ENCODE measurements around the gene PANK2. TPM values are rescaled to one million over a fixed set of nuclear protein-coding genes. Genes with fewer than 3 reads are reported as not detected.

PANK2 gene
- total RNA-seq, 1 donor from 2014 or later, result 65.4 TPM

GRCh38 chr20:3922983-3923339 is 33.8 kb downstream of the PANK2 start:
- Mint-ChIP-seq H3K4me3 (peak overlapping the region; percentile 18), H3K27me3 (ENCODE audit: low read depth) (no peaks in the 10 kb centered on the region), H3K27ac (ENCODE audit: unreplicated experiment) (no peak overlapping the region), H3K9me3 (no peaks in the 10 kb centered on the region), H3K36me3 (ENCODE audit: low read depth) (peaks cover 18% of the 10 kb centered on the region), H3K4me1 (peaks cover 24% of the 10 kb centered on the region)
- TF ChIP-seq CTCF (conservative IDR thresholded peaks at IDR 0.05), result no peak
- no peak for DNase-seq (ENCODE audit: low read depth, low spot score)

GRCh38 chr20:3923818-3924217 is 34.6 kb downstream of the PANK2 start:
- Mint-ChIP-seq H3K4me1 (peaks cover 28% of the 10 kb centered on the region), H3K27ac (ENCODE audit: unreplicated experiment) (no peak overlapping the region), H3K4me3 (no peak overlapping the region), H3K9me3 (no peaks in the 10 kb centered on the region), H3K36me3 (ENCODE audit: low read depth) (peaks cover 14% of the 10 kb centered on the region), H3K27me3 (ENCODE audit: low read depth) (peaks cover 3% of the 10 kb centered on the region)
- TF ChIP-seq CTCF (conservative IDR thresholded peaks at IDR 0.05), result no peak
- no peak for DNase-seq (ENCODE audit: low read depth, low spot score)

- no peak for DNase-seq (ENCODE audit: low read depth, low spot score)
- TF ChIP-seq CTCF (conservative IDR thresholded peaks at IDR 0.05), result no peak
- no peak overlapping the region for H3K27ac Mint-ChIP-seq (ENCODE audit: unreplicated experiment)
- H3K4me3 Mint-ChIP-seq, result peak overlapping the region; percentile 34
- H3K9me3 Mint-ChIP-seq, result no peaks in the 10 kb centered on the region
- H3K36me3 Mint-ChIP-seq (ENCODE audit: low read depth), result peaks cover 14% of the 10 kb centered on the region
- peaks cover 3% of the 10 kb centered on the region for H3K27me3 Mint-ChIP-seq (ENCODE audit: low read depth)
- peaks cover 28% of the 10 kb centered on the region for H3K4me1 Mint-ChIP-seq
These were observed 35.3 kb downstream of the PANK2 start for GRCh38 chr20:3924304-3925112.

GRCh38 chr20:3925113-3925695 is 36.0 kb downstream of the PANK2 start:
- peak overlapping the region; percentile 82 for H3K27ac Mint-ChIP-seq (ENCODE audit: unreplicated experiment)
- H3K4me1 Mint-ChIP-seq, result peaks cover 31% of the 10 kb centered on the region
- peaks cover 8% of the 10 kb centered on the region for H3K27me3 Mint-ChIP-seq (ENCODE audit: low read depth)
- H3K36me3 Mint-ChIP-seq (ENCODE audit: low read depth), result peaks cover 14% of the 10 kb centered on the region
- no peak overlapping the region for H3K4me3 Mint-ChIP-seq
- no peak for DNase-seq (ENCODE audit: low read depth, low spot score)
- H3K9me3 Mint-ChIP-seq, result no peaks in the 10 kb centered on the region
- TF ChIP-seq CTCF (conservative IDR thresholded peaks at IDR 0.05), result no peak

- H3K9me3 Mint-ChIP-seq, result no peaks in the 10 kb centered on the region
- no peak for DNase-seq (ENCODE audit: low read depth, low spot score)
- H3K36me3 Mint-ChIP-seq (ENCODE audit: low read depth), result peaks cover 14% of the 10 kb centered on the region
- H3K4me1 Mint-ChIP-seq, result peaks cover 39% of the 10 kb centered on the region
- H3K4me3 Mint-ChIP-seq, result peak overlapping the region; percentile 64
- TF ChIP-seq CTCF (conservative IDR thresholded peaks at IDR 0.05), result no peak
- H3K27ac Mint-ChIP-seq (ENCODE audit: unreplicated experiment), result peak overlapping the region; percentile 87
- H3K27me3 Mint-ChIP-seq (ENCODE audit: low read depth), result peaks cover 13% of the 10 kb centered on the region
These were observed 36.9 kb downstream of the PANK2 start for GRCh38 chr20:3925899-3926638.
